HCT116 (cell line): ENCODE results near the gene FRMD4A. TPM values are rescaled to one million over a fixed set of nuclear protein-coding genes. Genes with fewer than 3 reads are reported as not detected.

Source experiments
- ATAC-seq: fragments of 200-7000 bp; cut with Tn5 transposase; 2 replicates; pipeline ENCODE4 v1.9.1; 2020; ENCODE audit warnings: mild to moderate bottlenecking, moderate library complexity
- BruUV-seq: library from RNA; stranded (reverse); fragments of 400-500 nt; replicated peaks from 2 replicates; lab custom pipeline; 2021; lab: Mats Ljungman, UMichigan
- CTCF ChIA-PET: fragments of 300-600 bp; sonication (Branson Sonifier 250); formaldehyde crosslinking; loops from one replicate; lab custom pipeline; 2021; ENCODE audit warnings: antibody characterized with exemption; lab: Charles Lee
- POLR2A ChIA-PET: fragments of 300-600, 350-600 bp; sonication (Branson Sonifier 250); formaldehyde crosslinking; loops from one replicate; lab custom pipeline; 2021; ENCODE audit warnings: antibody characterized with exemption; lab: Charles Lee
- RAD21 ChIA-PET, 2 experiments: fragments of 300-600 bp; sonication (Branson Sonifier 250); formaldehyde crosslinking; loops; one replicate each; lab custom pipeline; 2023; ENCODE audit warnings: low total read pairs in 2 of 2; ENCODE audit not compliant: uncharacterized antibody in 2 of 2, unreplicated experiment in 2 of 2, low non-redundant PET in 1 of 2; lab: Charles Lee
- DNase-seq: peaks from one replicate; pipeline ENCODE4 v3.0.0-alpha.2; 2010; ENCODE audit warnings: low read depth, low spot score
- H2AFZ ChIP-seq: fragments of 200-600 bp; shearing (Covaris generic), sonication (generic); 2 replicates; pipeline ENCODE4 v1.6.1; 2017; ENCODE audit warnings: low read depth, mixed run types, mixed read lengths, antibody characterized with exemption, low read length; ENCODE audit not compliant: poor library complexity, severe bottlenecking
- H3K27ac ChIP-seq: 2 replicates; pipeline ENCODE4 v1.5.1; 2012; ENCODE audit warnings: low read depth, low read length
- H3K27me3 ChIP-seq: fragments of 200-600 bp; sonication (generic); 2 replicates; pipeline ENCODE4 v1.6.1; 2016; ENCODE audit warnings: mixed run types, low read length, mixed read lengths; ENCODE audit not compliant: insufficient read depth
- H3K36me3 ChIP-seq, 2 experiments: fragments of 200-500 bp in 1 of 2; fragments of 200-600 bp in 1 of 2; sonication (Bioruptor generic) in 1 of 2; sonication (generic) in 1 of 2; 2 replicates each; pipeline versions ENCODE4 v1.5.1 to v1.6.1; 2014 to 2016; ENCODE audit warnings: low read length in 2 of 2, inconsistent platforms in 1 of 2, mixed read lengths in 1 of 2, mixed run types in 1 of 2; ENCODE audit not compliant: insufficient read depth in 2 of 2, control insufficient read depth in 1 of 2
- H3K4me1 ChIP-seq, 2 experiments: fragments of 200-600 bp in 1 of 2; sonication (generic) in 1 of 2; 2 replicates each; pipeline versions ENCODE4 v1.5.1 to v1.6.1; 2012 to 2017; ENCODE audit warnings: low read length in 2 of 2, inconsistent platforms in 1 of 2, mild to moderate bottlenecking in 1 of 2, mixed read lengths in 1 of 2, mixed run types in 1 of 2, moderate library complexity in 1 of 2; ENCODE audit not compliant: insufficient read depth in 2 of 2, control insufficient read depth in 1 of 2
- H3K4me2 ChIP-seq: fragments of 200-600 bp; sonication (generic); 2 replicates; pipeline ENCODE4 v1.6.1; 2017; ENCODE audit warnings: mixed run types, low read length, mixed read lengths
- H3K4me3 ChIP-seq, 2 experiments: fragments of 200-600 bp in 1 of 2; sonication (generic) in 1 of 2; replicated peaks in 1 of 2; 2 replicates each; pipeline ENCODE4 v1.5.1; 2011 to 2016; ENCODE audit warnings: low read length in 2 of 2, control low read depth in 1 of 2, low read depth in 1 of 2, mild to moderate bottlenecking in 1 of 2, mixed read lengths in 1 of 2, mixed run types in 1 of 2
- H3K79me2 ChIP-seq: fragments of 200-600 bp; sonication (generic); 2 replicates; pipeline ENCODE4 v1.6.1; 2017; ENCODE audit warnings: mild to moderate bottlenecking, mixed run types, low read length, moderate library complexity, mixed read lengths; ENCODE audit not compliant: insufficient read depth
- H3K9ac ChIP-seq: fragments of 200-600 bp; sonication (generic); 2 replicates; pipeline ENCODE4 v1.6.1; 2016; ENCODE audit warnings: low read length, mixed read lengths
- H3K9me2 ChIP-seq: fragments of 200-600 bp; sonication (generic), shearing (Covaris generic); 2 replicates; pipeline ENCODE4 v1.6.1; 2017; ENCODE audit warnings: mixed run types, mild to moderate bottlenecking, moderate library complexity; ENCODE audit not compliant: insufficient read depth
- H3K9me3 ChIP-seq, 2 experiments: fragments of 200-500 bp in 1 of 2; fragments of 200-600 bp in 1 of 2; sonication (Bioruptor generic) in 1 of 2; sonication (generic) in 1 of 2; 2 replicates each; pipeline ENCODE4 v1.6.1; 2014 to 2017; ENCODE audit warnings: low read length in 2 of 2, mixed read lengths in 2 of 2, inconsistent platforms in 1 of 2, low read depth in 1 of 2, mild to moderate bottlenecking in 1 of 2, mixed run types in 1 of 2, moderate library complexity in 1 of 2; ENCODE audit not compliant: control insufficient read depth in 1 of 2, insufficient read depth in 1 of 2
- H4K20me1 ChIP-seq: fragments of 200-600 bp; sonication (generic), shearing (Covaris generic); 2 replicates; pipeline ENCODE4 v1.6.1; 2017; ENCODE audit warnings: mixed run types, mild to moderate bottlenecking, moderate library complexity; ENCODE audit not compliant: insufficient read depth
- CBX3 ChIP-seq: IDR thresholded peaks from 2 replicates; pipeline ENCODE4 v1.6.1; 2012; ENCODE audit warnings: low read depth
- EGR1 ChIP-seq: IDR thresholded peaks from 2 replicates; pipeline ENCODE4 v1.6.1; 2012; ENCODE audit warnings: low read depth
- ELF1 ChIP-seq: IDR thresholded peaks from 2 replicates; pipeline ENCODE4 v1.6.1; 2012; ENCODE audit warnings: low read depth, borderline replicate concordance
- FOSL1 ChIP-seq: IDR thresholded peaks from 2 replicates; pipeline ENCODE4 v1.6.1; 2012; ENCODE audit warnings: low read depth
- JUND ChIP-seq: IDR thresholded peaks from 2 replicates; pipeline ENCODE4 v1.6.1; 2012
- POLR2AphosphoS5 ChIP-seq: IDR thresholded peaks from 2 replicates; pipeline ENCODE4 v1.6.1; 2011; ENCODE audit warnings: mild to moderate bottlenecking, low read depth, low read length, moderate library complexity
- SIN3A ChIP-seq: IDR thresholded peaks from 2 replicates; pipeline ENCODE4 v1.6.1; 2012; ENCODE audit warnings: low read depth
- SP1 ChIP-seq: IDR thresholded peaks from 2 replicates; pipeline ENCODE4 v1.6.1; 2012; ENCODE audit warnings: low read depth
- SRF ChIP-seq: IDR thresholded peaks from 2 replicates; pipeline ENCODE4 v1.6.1; 2012; ENCODE audit warnings: low read depth
- TCF7L2 ChIP-seq: IDR thresholded peaks from 2 replicates; pipeline ENCODE4 v1.7.0; 2011; ENCODE audit warnings: borderline replicate concordance, inconsistent platforms; ENCODE audit not compliant: insufficient read depth, insufficient read length; ENCODE audit errors: extremely low read depth
- YY1 ChIP-seq: IDR thresholded peaks from 2 replicates; pipeline ENCODE4 v1.6.1; 2011; ENCODE audit warnings: low read length, low read depth, moderate library complexity, mild to moderate bottlenecking; ENCODE audit not compliant: insufficient replicate concordance; ENCODE audit errors: extremely low read depth
- ZNF274 ChIP-seq: fragments of 200-500 bp; sonication (Bioruptor generic); IDR thresholded peaks from 2 replicates; pipeline ENCODE4 v1.6.1; 2014; ENCODE audit warnings: mild to moderate bottlenecking, low read depth, low read length, inconsistent platforms
- intact Hi-C: fragments of 100-400 bp; cut with micrococcal nuclease; formaldehyde crosslinking; loops from 2 replicates; pipeline ENCODE4 v1.10.0; 2022
- total RNA-seq: library from RNA; stranded (reverse); gene quantifications from one replicate; pipeline ENCODE4 v1.2.1, GENCODE V29; 2021; ENCODE audit not compliant: unreplicated experiment
- TF ChIP-seq, protein P1 (sequence below): IDR thresholded peaks from 2 replicates; pipeline ENCODE4 v1.6.1; 2012
- TF ChIP-seq, protein P2 (sequence below): IDR thresholded peaks from 2 replicates; pipeline ENCODE4 v1.6.1; 2012
- TF ChIP-seq, protein P3 (sequence below): IDR thresholded peaks from 2 replicates; pipeline ENCODE4 v1.6.1; 2011; ENCODE audit warnings: mild to moderate bottlenecking, low read length, moderate library complexity; ENCODE audit not compliant: insufficient replicate concordance; ENCODE audit errors: extremely low read depth
- TF ChIP-seq, protein P4 (sequence below), 3 experiments: fragments of 200-600 bp in 1 of 3; sonication (generic) in 1 of 3; IDR thresholded peaks in 2 of 3; conservative IDR thresholded peaks in 1 of 3; 2 replicates each; pipeline ENCODE4 v1.5.1; 2012 to 2017; ENCODE audit warnings: low read depth in 2 of 3, low read length in 2 of 3, antibody characterized with exemption in 1 of 3, borderline replicate concordance in 1 of 3, control low read depth in 1 of 3, mild to moderate bottlenecking in 1 of 3, mixed read lengths in 1 of 3, mixed run types in 1 of 3, moderate library complexity in 1 of 3; ENCODE audit not compliant: insufficient read depth in 1 of 3

FRMD4A gene
- total RNA-seq, 1 experiment from 2014 or later = 0.20 TPM

DNA sequence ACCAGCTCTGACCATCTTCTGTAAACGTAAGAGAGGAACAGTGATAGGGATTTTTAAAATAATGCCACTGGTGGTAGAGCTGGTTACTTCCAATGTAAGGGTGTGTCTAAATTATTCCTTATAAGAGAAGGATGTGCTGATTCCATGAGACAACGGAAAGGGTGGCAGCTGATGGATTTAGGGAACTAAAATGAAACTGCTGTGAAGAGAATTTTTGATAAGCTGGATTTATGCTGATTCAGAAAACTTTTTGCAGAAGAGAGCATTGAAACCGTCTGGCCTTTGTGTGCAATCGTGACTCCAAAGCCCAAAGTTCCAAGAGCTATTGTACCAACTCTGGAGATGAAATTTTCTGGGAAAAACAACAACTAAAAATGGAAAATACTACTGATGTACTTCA lies 443.0 kb downstream of the FRMD4A start:
- H3K9me3 ChIP-seq = no peaks in the 10 kb centered on the region
- intact Hi-C loops = no loop called here
- H3K4me2 ChIP-seq = no peak overlapping the region
- H3K79me2 ChIP-seq = no peaks in the 10 kb centered on the region
- H2AFZ ChIP-seq = no peak overlapping the region
- TF ChIP-seq SIN3A (no peak), FOSL1 (no peak), TCF7L2 (no peak), CBX3 (no peak), SP1 (no peak), SRF (no peak), ELF1 (no peak), YY1 (no peak), ZNF274 (no peak), POLR2AphosphoS5 (no peak), JUND (no peak), EGR1 (no peak)
- TF ChIP-seq, protein P1, sequence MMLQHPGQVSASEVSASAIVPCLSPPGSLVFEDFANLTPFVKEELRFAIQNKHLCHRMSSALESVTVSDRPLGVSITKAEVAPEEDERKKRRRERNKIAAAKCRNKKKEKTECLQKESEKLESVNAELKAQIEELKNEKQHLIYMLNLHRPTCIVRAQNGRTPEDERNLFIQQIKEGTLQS = no peak
- TF ChIP-seq, protein P2, sequence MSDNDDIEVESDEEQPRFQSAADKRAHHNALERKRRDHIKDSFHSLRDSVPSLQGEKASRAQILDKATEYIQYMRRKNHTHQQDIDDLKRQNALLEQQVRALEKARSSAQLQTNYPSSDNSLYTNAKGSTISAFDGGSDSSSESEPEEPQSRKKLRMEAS = no peak
- TF ChIP-seq, protein P3, sequence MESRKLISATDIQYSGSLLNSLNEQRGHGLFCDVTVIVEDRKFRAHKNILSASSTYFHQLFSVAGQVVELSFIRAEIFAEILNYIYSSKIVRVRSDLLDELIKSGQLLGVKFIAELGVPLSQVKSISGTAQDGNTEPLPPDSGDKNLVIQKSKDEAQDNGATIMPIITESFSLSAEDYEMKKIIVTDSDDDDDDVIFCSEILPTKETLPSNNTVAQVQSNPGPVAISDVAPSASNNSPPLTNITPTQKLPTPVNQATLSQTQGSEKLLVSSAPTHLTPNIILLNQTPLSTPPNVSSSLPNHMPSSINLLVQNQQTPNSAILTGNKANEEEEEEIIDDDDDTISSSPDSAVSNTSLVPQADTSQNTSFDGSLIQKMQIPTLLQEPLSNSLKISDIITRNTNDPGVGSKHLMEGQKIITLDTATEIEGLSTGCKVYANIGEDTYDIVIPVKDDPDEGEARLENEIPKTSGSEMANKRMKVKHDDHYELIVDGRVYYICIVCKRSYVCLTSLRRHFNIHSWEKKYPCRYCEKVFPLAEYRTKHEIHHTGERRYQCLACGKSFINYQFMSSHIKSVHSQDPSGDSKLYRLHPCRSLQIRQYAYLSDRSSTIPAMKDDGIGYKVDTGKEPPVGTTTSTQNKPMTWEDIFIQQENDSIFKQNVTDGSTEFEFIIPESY = no peak
- TF ChIP-seq, protein P4, sequence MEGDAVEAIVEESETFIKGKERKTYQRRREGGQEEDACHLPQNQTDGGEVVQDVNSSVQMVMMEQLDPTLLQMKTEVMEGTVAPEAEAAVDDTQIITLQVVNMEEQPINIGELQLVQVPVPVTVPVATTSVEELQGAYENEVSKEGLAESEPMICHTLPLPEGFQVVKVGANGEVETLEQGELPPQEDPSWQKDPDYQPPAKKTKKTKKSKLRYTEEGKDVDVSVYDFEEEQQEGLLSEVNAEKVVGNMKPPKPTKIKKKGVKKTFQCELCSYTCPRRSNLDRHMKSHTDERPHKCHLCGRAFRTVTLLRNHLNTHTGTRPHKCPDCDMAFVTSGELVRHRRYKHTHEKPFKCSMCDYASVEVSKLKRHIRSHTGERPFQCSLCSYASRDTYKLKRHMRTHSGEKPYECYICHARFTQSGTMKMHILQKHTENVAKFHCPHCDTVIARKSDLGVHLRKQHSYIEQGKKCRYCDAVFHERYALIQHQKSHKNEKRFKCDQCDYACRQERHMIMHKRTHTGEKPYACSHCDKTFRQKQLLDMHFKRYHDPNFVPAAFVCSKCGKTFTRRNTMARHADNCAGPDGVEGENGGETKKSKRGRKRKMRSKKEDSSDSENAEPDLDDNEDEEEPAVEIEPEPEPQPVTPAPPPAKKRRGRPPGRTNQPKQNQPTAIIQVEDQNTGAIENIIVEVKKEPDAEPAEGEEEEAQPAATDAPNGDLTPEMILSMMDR (IDR thresholded peaks at IDR 0.05 in 2 of 3, conservative IDR thresholded peaks at IDR 0.05 in 1 of 3; ENCODE audit: borderline replicate concordance in 1 of 3, insufficient read depth in 1 of 3, low read depth in 2 of 3, low read length in 2 of 3) = no peak
- ChIA-PET RAD21 (no interaction called here), POLR2A (no interaction called here), CTCF (no interaction called here)
- H3K4me3 ChIP-seq = no peak overlapping the region
- no peaks in the 10 kb centered on the region for H4K20me1 ChIP-seq
- H3K27me3 ChIP-seq = peaks cover 39% of the 10 kb centered on the region
- no peaks in the 10 kb centered on the region for H3K9me2 ChIP-seq
- no peaks in the 10 kb centered on the region for H3K36me3 ChIP-seq
- no peaks in the 10 kb centered on the region for H3K4me1 ChIP-seq
- H3K27ac ChIP-seq = no peak overlapping the region
- no TSS peak for BruUV-seq
- H3K9ac ChIP-seq = no peak overlapping the region
- no peak for DNase-seq
- ATAC-seq = no peak
